ENCODE measurements around the gene RFT1.
A peak's percentile ranks its signal among the peaks of the same experiment; 100 is the strongest.

Gene RFT1

GRCh38 chr3:53103397-53104296 lies 26.6 kb downstream of the RFT1 start:
- in situ Hi-C loops (cut with MboI; ENCODE audit: low sequenced_read_pairs, unreplicated experiment) = no loop called here
- no peak for TF ChIP-seq CTCF (IDR thresholded peaks at IDR 0.05; ENCODE audit: borderline replicate concordance, control extremely low read depth, extremely low read depth, insufficient read depth, missing control alignments)
- no peak for DNase-seq (ENCODE audit: low spot score)

- peak; percentile 70 for DNase-seq (ENCODE audit: low spot score)
- TF ChIP-seq CTCF (IDR thresholded peaks at IDR 0.05; ENCODE audit: borderline replicate concordance, control extremely low read depth, extremely low read depth, insufficient read depth, missing control alignments) = no peak
- in situ Hi-C loops (cut with MboI; ENCODE audit: low sequenced_read_pairs, unreplicated experiment) = no loop called here
These were observed 27.6 kb downstream of the RFT1 start for GRCh38 chr3:53102601-53103147.

GRCh38 chr3:53101956-53102355 lies 28.3 kb downstream of the RFT1 start:
- in situ Hi-C loops (cut with MboI; ENCODE audit: low sequenced_read_pairs, unreplicated experiment) = no loop called here
- no peak for DNase-seq (ENCODE audit: low spot score)
- no peak for TF ChIP-seq CTCF (IDR thresholded peaks at IDR 0.05; ENCODE audit: borderline replicate concordance, control extremely low read depth, extremely low read depth, insufficient read depth, missing control alignments)

GRCh38 chr3:53100818-53101466 lies 29.3 kb downstream of the RFT1 start:
- no peak for DNase-seq (ENCODE audit: low spot score)
- in situ Hi-C loops (cut with MboI; ENCODE audit: low sequenced_read_pairs, unreplicated experiment) = no loop called here
- no peak for TF ChIP-seq CTCF (IDR thresholded peaks at IDR 0.05; ENCODE audit: borderline replicate concordance, control extremely low read depth, extremely low read depth, insufficient read depth, missing control alignments)

- in situ Hi-C loops (cut with MboI; ENCODE audit: low sequenced_read_pairs, unreplicated experiment) = no loop called here
- TF ChIP-seq CTCF (IDR thresholded peaks at IDR 0.05; ENCODE audit: borderline replicate concordance, control extremely low read depth, extremely low read depth, insufficient read depth, missing control alignments) = no peak
- DNase-seq (ENCODE audit: low spot score) = no peak
These were observed 32.3 kb downstream of the RFT1 start for GRCh38 chr3:53097887-53098286.

GRCh38 chr3:53092942-53093341 lies 37.3 kb downstream of the RFT1 start:
- in situ Hi-C loops (cut with MboI; ENCODE audit: low sequenced_read_pairs, unreplicated experiment) = no loop called here
- TF ChIP-seq CTCF (IDR thresholded peaks at IDR 0.05; ENCODE audit: borderline replicate concordance, control extremely low read depth, extremely low read depth, insufficient read depth, missing control alignments) = no peak
- DNase-seq (ENCODE audit: low spot score) = no peak
